Testis (tissue), 3 donors: ENCODE measurements around the gene COL6A6. TPM values are rescaled to one million over a fixed set of nuclear protein-coding genes. Genes with fewer than 3 reads are reported as not detected.

ENCODE experiments used
- DNase-seq: peaks from one replicate; pipeline ENCODE4 v3.0.0-alpha.2; 2019
- H3K27ac ChIP-seq, 2 donors: fragments of 200-600 bp; sonication (generic); one replicate each; pipeline ENCODE4 v1.5.1; 2019
- H3K27me3 ChIP-seq: fragments of 200-600 bp; sonication (generic); one replicate; pipeline ENCODE4 v1.5.1; 2019
- H3K36me3 ChIP-seq: fragments of 200-600 bp; sonication (generic); one replicate; pipeline ENCODE4 v1.5.1; 2017; ENCODE audit warnings: low read depth; ENCODE audit errors: missing control alignments
- H3K4me1 ChIP-seq: fragments of 200-600 bp; sonication (generic); one replicate; pipeline ENCODE4 v1.5.1; 2019
- H3K4me3 ChIP-seq, 2 donors: fragments of 200-600 bp; sonication (generic); one replicate each; pipeline ENCODE4 v1.5.1; 2017 to 2019
- H3K9me3 ChIP-seq: fragments of 200-600 bp; sonication (generic); one replicate; pipeline ENCODE4 v1.5.1; 2017
- CTCF ChIP-seq, 3 experiments: fragments of 450-650 bp in 2 of 3; fragments of 200-600 bp in 1 of 3; sonication (generic) in 1 of 3; IDR thresholded peaks; one replicate each; pipeline ENCODE4 v1.5.1; 2016 to 2019; ENCODE audit warnings: antibody characterized with exemption in 3 of 3, mild to moderate bottlenecking in 2 of 3, moderate library complexity in 1 of 3
- POLR2A ChIP-seq: fragments of 450-650 bp; IDR thresholded peaks from one replicate; pipeline ENCODE4 v1.6.1; 2017; ENCODE audit warnings: antibody characterized with exemption, mild to moderate bottlenecking, moderate library complexity
- WGBS, 2 donors: methylation state at CpG; one replicate each; pipeline ENCODE4 v1.1.5; 2018; 5-methylcytosine and 5-hydroxymethylcytosine counted together
- intact Hi-C: fragments of 100-400 bp; cut with DNase I; formaldehyde crosslinking; loops from one replicate; pipeline ENCODE4 v1.15.1; 2023; ENCODE audit warnings: low total_unique reads
- polyA plus RNA-seq: library from polyadenylated mRNA; stranded (reverse); fragments of 350-450 nt; fragmentation: Illumina TruSeq; extraction: RNeasy Lipid Tissue Mini Kit (QIAGEN cat#74804); gene quantifications from one replicate; pipeline ENCODE4 v1.2.3, GENCODE V29; 2014; ENCODE audit warnings: low read depth, low replicate concordance; ENCODE audit not compliant: insufficient read depth
- total RNA-seq, 2 donors: library from RNA; depleted of rRNA; stranded (reverse); fragments of >200 nt; gene quantifications; one replicate each; pipeline ENCODE4 v1.2.3, GENCODE V29; 2016

The COL6A6 gene
- total and polyA plus RNA-seq, 3 donors from 2014 or later, result 1.3 to 2.4 (median 1.7) TPM

- no peak for TF ChIP-seq CTCF (IDR thresholded peaks at IDR 0.05)
- no peak for TF ChIP-seq POLR2A
- intact Hi-C loops, result no loop called here
- no peak overlapping the region for H3K27ac ChIP-seq
- 38 to 48% methylated on average over 1 of the region's 1 CpG for WGBS, 2 donors
- no peaks in the 10 kb centered on the region for H3K9me3 ChIP-seq
- no peak overlapping the region for H3K4me3 ChIP-seq
- H3K27me3 ChIP-seq, result no peaks in the 10 kb centered on the region
- no peaks in the 10 kb centered on the region for H3K36me3 ChIP-seq
- peaks cover 9% of the 10 kb centered on the region for H3K4me1 ChIP-seq
- no peak for DNase-seq
Measured at GRCh38 chr3:130514681-130515080, 2.3 kb upstream of the COL6A6 start.

- H3K27ac ChIP-seq, result no peak overlapping the region
- H3K4me3 ChIP-seq, result no peak overlapping the region
- peaks cover 9% of the 10 kb centered on the region for H3K4me1 ChIP-seq
- no peak for TF ChIP-seq CTCF (IDR thresholded peaks at IDR 0.05)
- 77% methylated on average over 2 of the region's 2 CpGs for WGBS, 2 donors
- intact Hi-C loops, result no loop called here
- H3K27me3 ChIP-seq, result no peaks in the 10 kb centered on the region
- H3K36me3 ChIP-seq, result no peaks in the 10 kb centered on the region
- no peaks in the 10 kb centered on the region for H3K9me3 ChIP-seq
- no peak for DNase-seq
Measured at GRCh38 chr3:130515755-130516154, 1.2 kb upstream of the COL6A6 start.

- Histone ChIP-seq H3K27me3 (no peaks in the 10 kb centered on the region), H3K4me1 (peaks cover 9% of the 10 kb centered on the region), H3K36me3 (no peaks in the 10 kb centered on the region), H3K27ac (no peak overlapping the region), H3K9me3 (no peaks in the 10 kb centered on the region), H3K4me3 (peak overlapping the region; percentile 32 to 49)
- DNase-seq, result no peak
- intact Hi-C loops, result no loop called here
- TF ChIP-seq POLR2A, result no peak
- TF ChIP-seq CTCF (IDR thresholded peaks at IDR 0.05), result no peak
- 11 to 15% methylated on average over 11 of the region's 11 CpGs for WGBS, 2 donors
Measured at GRCh38 chr3:130517602-130518001, 625 bp downstream of the COL6A6 start.

GRCh38 chr3:130519754-130520153, 2.8 kb downstream of the COL6A6 start:
- no peaks in the 10 kb centered on the region for H3K36me3 ChIP-seq
- no peak for TF ChIP-seq POLR2A
- no peak for TF ChIP-seq CTCF (IDR thresholded peaks at IDR 0.05)
- 67 to 72% methylated on average over 4 of the region's 4 CpGs for WGBS, 2 donors
- no peaks in the 10 kb centered on the region for H3K27me3 ChIP-seq
- no peaks in the 10 kb centered on the region for H3K9me3 ChIP-seq
- intact Hi-C loops, result no loop called here
- no peak overlapping the region for H3K4me3 ChIP-seq
- no peak overlapping the region for H3K27ac ChIP-seq
- H3K4me1 ChIP-seq, result peaks cover 9% of the 10 kb centered on the region
- DNase-seq, result no peak

- DNase-seq, result no peak
- no peaks in the 10 kb centered on the region for H3K9me3 ChIP-seq
- 95 to 100% methylated on average over 2 of the region's 2 CpGs for WGBS, 2 donors
- H3K4me3 ChIP-seq, result no peak overlapping the region
- H3K27ac ChIP-seq, result no peak overlapping the region
- TF ChIP-seq CTCF (IDR thresholded peaks at IDR 0.05) (no peak), POLR2A (no peak)
- no peaks in the 10 kb centered on the region for H3K27me3 ChIP-seq
- no peaks in the 10 kb centered on the region for H3K36me3 ChIP-seq
- intact Hi-C loops, result no loop called here
- peaks cover 2% of the 10 kb centered on the region for H3K4me1 ChIP-seq
Measured at GRCh38 chr3:130522399-130522798, 5.4 kb downstream of the COL6A6 start.
